ENCODE data around the gene TMEM61.

Gene TMEM61

DNA sequence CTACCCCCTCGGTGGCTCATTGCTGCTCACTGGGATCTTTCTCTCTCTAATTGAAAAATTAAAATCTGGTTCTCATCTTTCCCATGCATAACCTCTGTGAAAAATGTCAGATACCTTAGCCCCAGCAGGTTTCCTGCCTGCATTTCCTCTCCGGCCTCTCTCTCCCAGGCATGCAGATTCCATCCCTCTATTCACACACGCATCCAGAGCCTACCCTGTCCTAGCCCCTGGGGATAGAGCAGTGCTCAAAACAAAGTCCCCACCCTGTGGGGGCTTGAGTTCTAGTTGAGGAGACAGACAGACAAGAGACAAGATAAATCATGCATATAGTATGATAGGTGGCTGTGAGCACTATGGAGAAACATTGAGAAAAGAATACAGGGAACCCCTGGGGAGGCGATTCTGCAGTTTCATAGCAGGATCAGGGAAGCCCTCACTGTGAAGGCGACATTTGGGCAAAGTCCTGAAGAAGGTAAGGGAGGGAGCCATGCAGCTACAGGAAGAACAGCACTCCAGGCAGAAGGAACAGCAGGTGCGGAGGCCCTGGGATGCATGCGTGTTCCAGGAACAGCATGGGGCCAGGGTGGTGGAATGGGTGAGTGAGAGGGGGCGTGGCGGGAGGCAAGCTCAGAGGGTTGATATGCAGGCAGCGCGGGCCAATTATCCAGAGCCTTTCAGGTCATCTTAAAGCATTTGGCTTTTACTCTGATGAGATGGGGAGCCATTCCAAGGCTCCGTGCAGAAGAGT lies 14.8 kb downstream of the TMEM61 start:
- TF ChIP-seq, protein P1, sequence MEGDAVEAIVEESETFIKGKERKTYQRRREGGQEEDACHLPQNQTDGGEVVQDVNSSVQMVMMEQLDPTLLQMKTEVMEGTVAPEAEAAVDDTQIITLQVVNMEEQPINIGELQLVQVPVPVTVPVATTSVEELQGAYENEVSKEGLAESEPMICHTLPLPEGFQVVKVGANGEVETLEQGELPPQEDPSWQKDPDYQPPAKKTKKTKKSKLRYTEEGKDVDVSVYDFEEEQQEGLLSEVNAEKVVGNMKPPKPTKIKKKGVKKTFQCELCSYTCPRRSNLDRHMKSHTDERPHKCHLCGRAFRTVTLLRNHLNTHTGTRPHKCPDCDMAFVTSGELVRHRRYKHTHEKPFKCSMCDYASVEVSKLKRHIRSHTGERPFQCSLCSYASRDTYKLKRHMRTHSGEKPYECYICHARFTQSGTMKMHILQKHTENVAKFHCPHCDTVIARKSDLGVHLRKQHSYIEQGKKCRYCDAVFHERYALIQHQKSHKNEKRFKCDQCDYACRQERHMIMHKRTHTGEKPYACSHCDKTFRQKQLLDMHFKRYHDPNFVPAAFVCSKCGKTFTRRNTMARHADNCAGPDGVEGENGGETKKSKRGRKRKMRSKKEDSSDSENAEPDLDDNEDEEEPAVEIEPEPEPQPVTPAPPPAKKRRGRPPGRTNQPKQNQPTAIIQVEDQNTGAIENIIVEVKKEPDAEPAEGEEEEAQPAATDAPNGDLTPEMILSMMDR (IDR thresholded peaks at IDR 0.05) = no peak

DNA sequence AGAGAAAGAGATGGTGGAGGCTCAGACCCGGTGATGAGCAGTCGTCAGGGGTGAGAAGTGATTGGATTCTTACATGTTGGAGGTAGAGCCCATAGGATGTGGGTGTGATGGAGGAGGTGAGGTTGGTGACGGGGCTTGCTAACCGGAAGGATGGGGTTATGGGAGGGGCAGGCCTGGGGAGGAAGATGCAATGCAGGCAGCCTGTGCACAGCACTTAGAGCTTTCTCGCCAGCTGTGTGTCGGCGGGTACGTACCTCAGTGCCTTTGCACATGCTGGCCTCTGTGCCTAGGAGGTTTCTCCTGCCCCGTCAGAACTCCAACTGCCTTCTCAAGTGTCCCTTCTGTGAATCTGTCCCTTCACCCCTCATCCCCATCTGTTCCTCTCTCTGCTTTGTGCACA lies 15.4 kb downstream of the TMEM61 start:
- TF ChIP-seq, protein P1 (IDR thresholded peaks at IDR 0.05) = no peak

- TF ChIP-seq, protein P1 (IDR thresholded peaks at IDR 0.05) = peak; percentile 89
Measured at GRCh38 chr1:54996359-54996868, 16.0 kb downstream of the TMEM61 start.

GRCh38 chr1:54996869-54997710 lies 16.7 kb downstream of the TMEM61 start:
- TF ChIP-seq, protein P1 (IDR thresholded peaks at IDR 0.05) = no peak

DNA sequence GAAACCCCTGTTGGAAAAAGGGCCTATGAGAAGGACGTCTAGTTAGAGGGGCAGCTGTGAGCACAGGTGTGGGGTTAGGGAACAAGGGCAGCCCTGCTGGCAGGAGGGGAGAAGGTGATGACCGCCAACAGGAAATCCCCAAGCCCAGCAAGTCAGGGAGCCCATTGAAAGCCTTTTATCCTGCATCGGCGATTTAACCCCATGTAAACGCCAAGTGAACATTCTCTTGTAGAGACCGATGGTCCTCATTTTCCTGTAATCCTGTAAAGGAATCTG lies 17.2 kb downstream of the TMEM61 start:
- TF ChIP-seq, protein P1 (IDR thresholded peaks at IDR 0.05) = no peak

GRCh38 chr1:54998100-54998499 lies 17.7 kb downstream of the TMEM61 start:
- TF ChIP-seq, protein P1 (IDR thresholded peaks at IDR 0.05) = no peak

- TF ChIP-seq, protein P1 (IDR thresholded peaks at IDR 0.05) = no peak
Measured at GRCh38 chr1:54998677-54999076, 18.2 kb downstream of the TMEM61 start, which contains the start of gene BSND. TSS of gene BSND (plus strand) at chr1:54998933. CDS start at chr1:54999187, 254 bp downstream.

All from LNCAP (cell line).